ENCODE measurements around the gene FXYD4.

GRCh38 chr10:43390333-43390732 lies 18.9 kb downstream of the FXYD4 start:
- TF ChIP-seq CEBPB (IDR thresholded peaks at IDR 0.05) (no peak), TEAD4 (IDR thresholded peaks at IDR 0.05) (no peak), REST (IDR thresholded peaks at IDR 0.05; ENCODE audit: low read depth) (no peak), EP300 (IDR thresholded peaks at IDR 0.05; ENCODE audit: borderline replicate concordance) (no peak)

Data from Ishikawa (cell line).